HG03342 (cell line): ENCODE results near the gene ARSA.
"Not testable (repeated sequence)": the region's sequence is repeated elsewhere in the genome, so short reads cannot be mapped to it uniquely, and the experiment has no call there.

Experiments used
- ATAC-seq: cut with Tn5 transposase; IDR thresholded peaks from one replicate; pipeline ENCODE4 v1.9.1; 2021; ENCODE audit warnings: mild to moderate bottlenecking, moderate library complexity; ENCODE audit not compliant: unreplicated experiment

ARSA gene

GRCh38 chr22:50656122-50657070, 28.4 kb upstream of the ARSA start:
- ATAC-seq = no peak

- ATAC-seq = not testable (repeated sequence)
Observed at GRCh38 chr22:50654664-50655063, 26.7 kb upstream of the ARSA start.

GRCh38 chr22:50653256-50653655, 25.3 kb upstream of the ARSA start:
- no peak for ATAC-seq

GRCh38 chr22:50643821-50644101, 15.8 kb upstream of the ARSA start:
- ATAC-seq = not testable (repeated sequence)

- not testable (repeated sequence) for ATAC-seq
Observed at GRCh38 chr22:50643021-50643820, 15.3 kb upstream of the ARSA start.

GRCh38 chr22:50641696-50642607, 14.0 kb upstream of the ARSA start:
- no peak for ATAC-seq

DNA sequence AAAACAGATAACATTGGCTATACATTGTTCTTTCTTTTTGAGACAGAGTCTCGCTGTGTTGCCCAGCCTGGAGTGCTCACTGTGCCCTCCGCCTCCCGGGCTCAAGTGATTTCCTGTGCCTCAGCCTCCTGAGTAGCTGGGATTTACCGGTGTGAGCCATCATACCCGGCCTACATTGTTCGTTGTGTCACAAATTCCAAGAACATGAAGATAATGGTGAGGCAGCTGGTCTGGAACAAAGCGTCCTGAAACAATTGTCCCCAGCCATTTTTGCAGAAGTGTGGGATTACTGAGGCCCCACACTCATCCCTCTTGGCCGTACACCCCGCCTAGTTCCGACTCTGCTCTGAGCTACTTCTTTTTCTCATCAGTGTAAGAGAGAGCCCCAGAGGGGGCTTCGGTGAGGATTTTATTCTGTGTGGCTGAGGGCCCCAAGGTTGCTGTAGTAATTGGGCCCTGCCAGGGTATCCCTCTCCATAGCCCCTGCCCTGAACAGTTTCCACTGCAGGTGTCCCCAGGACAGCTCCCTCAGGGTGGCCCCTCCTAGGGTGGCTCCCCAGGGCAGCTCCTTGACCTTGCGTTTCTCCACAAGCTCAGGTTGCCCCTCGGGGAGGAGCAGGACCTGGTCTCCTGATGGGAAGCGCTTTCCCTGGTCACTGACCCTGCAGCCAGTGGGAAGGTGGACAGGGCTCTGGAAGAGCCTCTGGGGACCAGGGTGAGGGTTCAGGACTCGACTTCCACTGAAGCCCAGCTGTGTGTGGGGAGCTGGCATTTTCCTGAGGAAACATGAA, 13.1 kb upstream of the ARSA start:
- ATAC-seq = no peak

GRCh38 chr22:50640296-50640695, 12.3 kb upstream of the ARSA start:
- not testable (repeated sequence) for ATAC-seq

DNA sequence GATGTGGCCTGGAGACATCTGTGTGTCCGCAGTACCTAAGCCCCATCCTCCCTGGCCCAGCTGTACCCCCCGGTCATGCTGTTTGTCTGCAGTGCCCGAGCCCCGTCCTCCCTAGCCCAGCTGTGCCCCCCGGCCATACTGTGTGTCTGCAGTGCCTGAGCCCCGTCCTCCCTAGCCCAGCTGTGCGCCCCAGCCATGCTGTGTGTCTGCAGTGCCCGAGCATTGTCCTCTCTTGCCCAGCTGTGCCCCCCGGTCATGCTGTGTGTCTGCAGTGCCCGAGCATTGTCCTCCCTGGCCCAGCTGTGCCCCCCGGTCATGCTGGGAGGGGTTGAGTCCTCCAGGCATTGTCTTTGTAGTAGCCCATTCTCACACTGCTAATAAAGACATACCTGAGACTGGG, 7.6 kb upstream of the ARSA start:
- ATAC-seq = no peak

DNA sequence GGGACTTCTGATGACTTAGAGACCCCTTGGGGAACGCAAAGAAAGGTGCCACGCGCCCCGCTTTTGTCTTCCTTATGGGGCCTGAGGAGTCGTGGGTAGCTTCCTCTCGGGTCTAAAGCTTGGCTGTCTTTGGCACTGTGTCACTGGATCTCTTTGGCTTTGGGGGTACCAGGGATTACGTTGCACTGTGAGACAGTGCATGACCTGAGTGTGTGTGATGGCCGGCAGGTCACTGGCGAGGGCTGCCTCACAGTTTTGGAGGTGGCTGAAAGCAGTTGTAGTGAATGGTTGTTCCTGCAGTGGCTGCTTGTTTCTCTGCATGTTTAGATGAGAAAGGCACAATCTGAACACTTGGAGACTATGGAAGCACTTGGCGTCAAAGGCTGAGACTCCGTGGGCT, 5.8 kb upstream of the ARSA start:
- no peak for ATAC-seq

GRCh38 chr22:50633086-50633485, 5.1 kb upstream of the ARSA start:
- ATAC-seq = no peak

DNA sequence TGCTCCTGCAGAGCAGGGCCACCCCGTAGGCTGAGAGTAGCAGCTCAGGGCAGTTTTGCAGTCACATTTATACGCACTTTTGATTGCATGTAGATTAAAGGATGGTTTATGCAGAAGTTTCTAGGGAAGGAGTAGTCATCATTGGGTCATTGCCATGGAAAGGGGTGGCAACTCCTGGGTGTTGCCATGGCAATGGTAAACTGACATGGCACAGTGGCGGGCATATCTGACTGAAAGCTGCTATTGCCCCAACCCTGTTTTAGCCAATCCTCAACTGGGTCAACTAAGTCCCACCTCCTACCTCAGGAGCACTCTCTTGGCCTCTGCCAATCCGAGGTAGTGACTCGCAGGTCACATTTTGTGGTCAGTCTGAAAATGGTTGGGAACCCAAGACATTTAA, 2.4 kb upstream of the ARSA start:
- ATAC-seq = no peak

DNA sequence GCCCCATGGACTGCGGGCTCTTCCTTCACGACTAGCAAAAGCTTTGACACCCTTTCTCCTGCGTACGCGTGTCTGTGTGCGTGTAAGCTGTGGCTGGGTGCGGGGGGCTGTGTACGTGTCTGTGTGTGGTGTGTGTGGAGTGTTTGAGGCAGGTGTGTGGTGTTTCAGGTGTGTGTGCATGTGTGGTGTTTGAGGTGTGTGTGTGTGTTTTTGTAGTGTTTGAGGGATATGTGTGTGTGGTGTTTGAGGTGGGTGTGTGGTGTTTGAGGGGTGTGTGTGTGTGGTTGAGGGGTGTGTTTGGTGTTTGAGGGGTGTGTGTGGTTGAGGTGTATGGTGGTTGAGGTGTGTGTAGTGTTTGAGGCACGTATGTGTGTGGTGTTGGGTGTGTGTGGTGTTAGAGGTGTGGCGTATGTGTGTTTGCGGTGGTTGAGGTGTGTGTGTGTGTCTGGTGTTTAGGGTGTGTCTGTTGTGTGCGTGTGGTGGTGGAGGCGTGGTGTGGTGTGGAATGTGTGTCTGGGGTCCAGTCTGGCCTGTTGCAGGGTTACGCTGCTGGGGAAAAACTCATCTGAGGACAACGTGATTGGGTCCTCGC, 687 bp upstream of the ARSA start:
- ATAC-seq = no peak

- ATAC-seq = no peak
Observed at GRCh38 chr22:50626850-50627641, 906 bp downstream of the ARSA start.

- no peak for ATAC-seq
Observed at GRCh38 chr22:50626314-50626849, 1.6 kb downstream of the ARSA start.

- ATAC-seq = no peak
Observed at GRCh38 chr22:50625568-50626313, 2.2 kb downstream of the ARSA start.

GRCh38 chr22:50625131-50625567, 2.8 kb downstream of the ARSA start:
- no peak for ATAC-seq
